ENCODE data around the gene CDH18. TPM values are rescaled to one million over a fixed set of nuclear protein-coding genes. Genes with fewer than 3 reads are reported as not detected.

Gene CDH18
- total RNA-seq, 1 donor from 2014 or later: not detected

DNA sequence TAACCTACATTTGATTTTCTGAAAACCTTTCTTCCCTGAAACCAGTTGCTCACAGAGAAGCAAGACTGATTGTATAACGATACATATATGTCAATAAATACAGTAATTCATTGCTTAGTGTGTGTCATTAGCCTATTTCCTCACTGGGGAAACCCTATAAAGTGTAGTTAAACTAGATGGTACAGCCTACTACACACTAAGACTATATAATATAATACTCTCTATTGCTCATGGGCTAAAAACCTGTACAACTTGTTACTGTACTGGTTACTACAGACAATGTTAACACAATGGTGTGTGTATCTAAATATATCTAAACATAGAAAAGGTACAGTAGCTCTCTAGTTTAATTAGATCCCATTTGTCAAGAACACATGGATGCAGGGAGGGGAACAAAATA lies 181.2 kb downstream of the CDH18 start:
- TF ChIP-seq, protein P1, sequence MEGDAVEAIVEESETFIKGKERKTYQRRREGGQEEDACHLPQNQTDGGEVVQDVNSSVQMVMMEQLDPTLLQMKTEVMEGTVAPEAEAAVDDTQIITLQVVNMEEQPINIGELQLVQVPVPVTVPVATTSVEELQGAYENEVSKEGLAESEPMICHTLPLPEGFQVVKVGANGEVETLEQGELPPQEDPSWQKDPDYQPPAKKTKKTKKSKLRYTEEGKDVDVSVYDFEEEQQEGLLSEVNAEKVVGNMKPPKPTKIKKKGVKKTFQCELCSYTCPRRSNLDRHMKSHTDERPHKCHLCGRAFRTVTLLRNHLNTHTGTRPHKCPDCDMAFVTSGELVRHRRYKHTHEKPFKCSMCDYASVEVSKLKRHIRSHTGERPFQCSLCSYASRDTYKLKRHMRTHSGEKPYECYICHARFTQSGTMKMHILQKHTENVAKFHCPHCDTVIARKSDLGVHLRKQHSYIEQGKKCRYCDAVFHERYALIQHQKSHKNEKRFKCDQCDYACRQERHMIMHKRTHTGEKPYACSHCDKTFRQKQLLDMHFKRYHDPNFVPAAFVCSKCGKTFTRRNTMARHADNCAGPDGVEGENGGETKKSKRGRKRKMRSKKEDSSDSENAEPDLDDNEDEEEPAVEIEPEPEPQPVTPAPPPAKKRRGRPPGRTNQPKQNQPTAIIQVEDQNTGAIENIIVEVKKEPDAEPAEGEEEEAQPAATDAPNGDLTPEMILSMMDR (IDR thresholded peaks at IDR 0.05): no peak
- ChIA-PET CTCF (no interaction called here), POLR2A (no interaction called here)
- Mint-ChIP-seq H3K4me1 (no peaks in the 10 kb centered on the region), H3K4me3 (no peak overlapping the region), H3K9me3 (peaks cover 2% of the 10 kb centered on the region), H3K36me3 (ENCODE audit: low read depth) (no peaks in the 10 kb centered on the region), H3K27ac (no peak overlapping the region), H3K27me3 (no peaks in the 10 kb centered on the region)
- DNase-seq (no peak), ATAC-seq (ENCODE audit: low read depth) (no peak)
- intact Hi-C loops (cut with micrococcal nuclease): no loop called here

- POLR2A ChIA-PET: no interaction called here
- Mint-ChIP-seq H3K36me3 (ENCODE audit: low read depth) (no peaks in the 10 kb centered on the region), H3K27ac (no peak overlapping the region), H3K9me3 (peaks cover 2% of the 10 kb centered on the region), H3K4me3 (no peak overlapping the region), H3K4me1 (no peaks in the 10 kb centered on the region), H3K27me3 (no peaks in the 10 kb centered on the region)
- intact Hi-C loops (cut with micrococcal nuclease): no loop called here
- TF ChIP-seq, protein P1 (IDR thresholded peaks at IDR 0.05): no peak
- CTCF ChIA-PET: no interaction called here
- DNase-seq (no peak), ATAC-seq (ENCODE audit: low read depth) (no peak)
Observed at GRCh38 chr5:19802686-19803085, 185.3 kb downstream of the CDH18 start.

DNA sequence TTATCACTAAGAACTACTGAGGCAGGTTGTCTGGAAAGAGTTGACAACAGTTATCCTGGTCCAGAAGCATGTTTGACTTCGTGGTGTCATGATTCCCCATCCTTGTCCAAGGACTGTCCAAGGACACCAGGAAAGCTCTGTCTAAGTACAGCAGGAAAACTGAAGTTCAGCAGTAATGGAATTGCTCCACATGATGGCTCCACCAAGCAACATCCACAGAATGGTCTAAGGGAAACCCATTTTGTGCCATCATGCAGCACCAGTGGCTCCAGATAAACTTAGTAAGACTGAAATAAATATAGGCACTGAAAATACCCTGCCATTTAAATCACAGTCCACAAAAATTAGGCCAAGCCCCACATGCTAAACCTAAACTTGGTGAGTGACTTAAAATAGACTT lies 192.8 kb downstream of the CDH18 start:
- Mint-ChIP-seq H3K27ac (no peak overlapping the region), H3K27me3 (no peaks in the 10 kb centered on the region), H3K9me3 (no peaks in the 10 kb centered on the region), H3K4me1 (no peaks in the 10 kb centered on the region), H3K36me3 (ENCODE audit: low read depth) (no peaks in the 10 kb centered on the region), H3K4me3 (no peak overlapping the region)
- ChIA-PET CTCF (no interaction called here), POLR2A (no interaction called here)
- intact Hi-C loops (cut with micrococcal nuclease): no loop called here
- ATAC-seq (ENCODE audit: low read depth) (no peak), DNase-seq (no peak)
- TF ChIP-seq, protein P1 (IDR thresholded peaks at IDR 0.05): no peak

GRCh38 chr5:19790829-19791466 lies 197.1 kb downstream of the CDH18 start:
- no peak for DNase-seq

DNA sequence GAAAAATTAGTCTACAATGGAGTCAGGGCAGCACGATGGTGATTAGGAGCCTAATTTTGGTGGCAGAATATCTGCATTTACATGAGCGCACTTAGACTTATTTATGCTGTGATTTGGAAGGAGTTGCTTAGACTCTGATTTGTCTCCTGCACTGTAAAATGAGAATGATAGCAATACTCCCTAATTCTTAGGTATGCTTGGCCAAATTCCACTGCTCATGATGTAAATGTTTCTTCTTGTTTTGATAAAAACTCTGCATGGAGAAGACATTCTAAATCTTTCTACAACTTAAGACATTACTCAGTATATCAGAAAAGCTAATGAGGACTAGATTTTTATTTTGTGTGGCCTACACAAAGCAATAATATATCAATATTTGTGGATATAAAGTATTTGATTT lies 205.4 kb downstream of the CDH18 start:
- DNase-seq: no peak
- no peak for ATAC-seq (ENCODE audit: low read depth)
- intact Hi-C loops (cut with micrococcal nuclease): no loop called here
- Mint-ChIP-seq H3K36me3 (ENCODE audit: low read depth) (no peaks in the 10 kb centered on the region), H3K9me3 (peaks cover 2% of the 10 kb centered on the region), H3K27me3 (no peaks in the 10 kb centered on the region), H3K27ac (no peak overlapping the region), H3K4me1 (no peaks in the 10 kb centered on the region), H3K4me3 (no peak overlapping the region)
- TF ChIP-seq, protein P1 (IDR thresholded peaks at IDR 0.05): no peak
- POLR2A ChIA-PET: no interaction called here
- CTCF ChIA-PET: no interaction called here

More at GRCh38 chr5:19790829-19791466, 197.1 kb downstream of the CDH18 start:
- H3K4me3 Mint-ChIP-seq: no peak overlapping the region
- intact Hi-C loops (cut with micrococcal nuclease): no loop called here
- ChIA-PET CTCF (no interaction called here), POLR2A (no interaction called here)
- no peak for ATAC-seq (ENCODE audit: low read depth)
- no peaks in the 10 kb centered on the region for H3K27me3 Mint-ChIP-seq
- TF ChIP-seq, protein P1 (IDR thresholded peaks at IDR 0.05): no peak
- no peaks in the 10 kb centered on the region for H3K4me1 Mint-ChIP-seq
- peaks cover 3% of the 10 kb centered on the region for H3K9me3 Mint-ChIP-seq
- H3K36me3 Mint-ChIP-seq (ENCODE audit: low read depth): no peaks in the 10 kb centered on the region
- H3K27ac Mint-ChIP-seq: no peak overlapping the region

Data from activated B cell treated with CpG ODN at 0.5 μM for 24 hours (primary cell).